ENCODE data around the gene GRIFIN. TPM values are rescaled to one million over a fixed set of nuclear protein-coding genes. Genes with fewer than 3 reads are reported as not detected.

Gene GRIFIN
- total and polyA plus RNA-seq, 9 donors: 0.19 TPM; not detected in 8

GRCh38 chr7:2444476-2444875 lies 31.7 kb downstream of the GRIFIN start:
- 33% methylated on average over 1 of the region's 3 CpGs for WGBS (ENCODE audit: insufficient coverage)
- no peak overlapping the region for H3K27ac ChIP-seq (ENCODE audit: low read length)
- peak; percentile 58 for DNase-seq
- no peaks in the 10 kb centered on the region for H3K9me3 ChIP-seq (replicated peaks; ENCODE audit: control insufficient read depth, low read depth, low read length)
- no peak overlapping the region for H3K4me3 ChIP-seq (ENCODE audit: low read length)
- H3K36me3 ChIP-seq (ENCODE audit: control insufficient read depth, insufficient read depth, low read length): no peaks in the 10 kb centered on the region
- H3K27me3 ChIP-seq (ENCODE audit: control insufficient read depth, insufficient read depth, low read length): no peaks in the 10 kb centered on the region
- H3K4me1 ChIP-seq (ENCODE audit: control insufficient read depth, insufficient read depth, low read length): peaks cover 11% of the 10 kb centered on the region

GRCh38 chr7:2443491-2443890 lies 32.7 kb downstream of the GRIFIN start:
- no peaks in the 10 kb centered on the region for H3K27me3 ChIP-seq (ENCODE audit: control insufficient read depth, insufficient read depth, low read length)
- H3K4me3 ChIP-seq (ENCODE audit: low read length): no peak overlapping the region
- H3K4me1 ChIP-seq (ENCODE audit: control insufficient read depth, insufficient read depth, low read length): peaks cover 11% of the 10 kb centered on the region
- no peak overlapping the region for H3K27ac ChIP-seq (ENCODE audit: low read length)
- WGBS (ENCODE audit: insufficient coverage): 82% methylated on average over 7 of the region's 9 CpGs
- DNase-seq: no peak
- H3K36me3 ChIP-seq (ENCODE audit: control insufficient read depth, insufficient read depth, low read length): peaks cover under 1% of the 10 kb centered on the region
- H3K9me3 ChIP-seq (replicated peaks; ENCODE audit: control insufficient read depth, low read depth, low read length): no peaks in the 10 kb centered on the region

- no peaks in the 10 kb centered on the region for H3K27me3 ChIP-seq (ENCODE audit: control insufficient read depth, insufficient read depth, low read length)
- H3K9me3 ChIP-seq (replicated peaks; ENCODE audit: control insufficient read depth, low read depth, low read length): no peaks in the 10 kb centered on the region
- 98% methylated on average over 4 of the region's 5 CpGs for WGBS (ENCODE audit: insufficient coverage)
- no peak overlapping the region for H3K4me3 ChIP-seq (ENCODE audit: low read length)
- H3K36me3 ChIP-seq (ENCODE audit: control insufficient read depth, insufficient read depth, low read length): peaks cover 14% of the 10 kb centered on the region
- no peak for DNase-seq
- peaks cover 11% of the 10 kb centered on the region for H3K4me1 ChIP-seq (ENCODE audit: control insufficient read depth, insufficient read depth, low read length)
- no peak overlapping the region for H3K27ac ChIP-seq (ENCODE audit: low read length)
Observed at GRCh38 chr7:2441430-2442058, 34.7 kb downstream of the GRIFIN start.

- H3K27me3 ChIP-seq (ENCODE audit: control insufficient read depth, insufficient read depth, low read length): no peaks in the 10 kb centered on the region
- no peak overlapping the region for H3K27ac ChIP-seq (ENCODE audit: low read length)
- 57% methylated on average over 17 of the region's 21 CpGs for WGBS (ENCODE audit: insufficient coverage)
- H3K4me1 ChIP-seq (ENCODE audit: control insufficient read depth, insufficient read depth, low read length): peaks cover 11% of the 10 kb centered on the region
- H3K4me3 ChIP-seq (ENCODE audit: low read length): no peak overlapping the region
- peaks cover 21% of the 10 kb centered on the region for H3K36me3 ChIP-seq (ENCODE audit: control insufficient read depth, insufficient read depth, low read length)
- H3K9me3 ChIP-seq (replicated peaks; ENCODE audit: control insufficient read depth, low read depth, low read length): no peaks in the 10 kb centered on the region
- no peak for DNase-seq
Observed at GRCh38 chr7:2440608-2441245, 35.5 kb downstream of the GRIFIN start.

GRCh38 chr7:2438775-2439174 lies 37.4 kb downstream of the GRIFIN start:
- no peak overlapping the region for H3K27ac ChIP-seq (ENCODE audit: low read length)
- 78% methylated on average over 13 of the region's 13 CpGs for WGBS (ENCODE audit: insufficient coverage)
- no peak overlapping the region for H3K4me3 ChIP-seq (ENCODE audit: low read length)
- no peak for DNase-seq
- no peaks in the 10 kb centered on the region for H3K27me3 ChIP-seq (ENCODE audit: control insufficient read depth, insufficient read depth, low read length)
- no peaks in the 10 kb centered on the region for H3K9me3 ChIP-seq (replicated peaks; ENCODE audit: control insufficient read depth, low read depth, low read length)
- H3K4me1 ChIP-seq (ENCODE audit: control insufficient read depth, insufficient read depth, low read length): peaks cover 11% of the 10 kb centered on the region
- peaks cover 37% of the 10 kb centered on the region for H3K36me3 ChIP-seq (ENCODE audit: control insufficient read depth, insufficient read depth, low read length)

GRCh38 chr7:2438186-2438585 lies 38.0 kb downstream of the GRIFIN start:
- WGBS (ENCODE audit: insufficient coverage): 84% methylated on average over 7 of the region's 7 CpGs
- H3K4me3 ChIP-seq (ENCODE audit: low read length): no peak overlapping the region
- no peak for DNase-seq
- H3K27me3 ChIP-seq (ENCODE audit: control insufficient read depth, insufficient read depth, low read length): no peaks in the 10 kb centered on the region
- H3K9me3 ChIP-seq (replicated peaks; ENCODE audit: control insufficient read depth, low read depth, low read length): no peaks in the 10 kb centered on the region
- no peak overlapping the region for H3K27ac ChIP-seq (ENCODE audit: low read length)
- H3K36me3 ChIP-seq (ENCODE audit: control insufficient read depth, insufficient read depth, low read length): peaks cover 43% of the 10 kb centered on the region
- H3K4me1 ChIP-seq (ENCODE audit: control insufficient read depth, insufficient read depth, low read length): peaks cover 11% of the 10 kb centered on the region

GRCh38 chr7:2437537-2438148 lies 38.6 kb downstream of the GRIFIN start:
- DNase-seq: no peak
- Histone ChIP-seq H3K4me1 (ENCODE audit: control insufficient read depth, insufficient read depth, low read length) (peaks cover 11% of the 10 kb centered on the region), H3K36me3 (ENCODE audit: control insufficient read depth, insufficient read depth, low read length) (peaks cover 49% of the 10 kb centered on the region), H3K27ac (ENCODE audit: low read length) (no peak overlapping the region), H3K9me3 (replicated peaks; ENCODE audit: control insufficient read depth, low read depth, low read length) (no peaks in the 10 kb centered on the region), H3K4me3 (ENCODE audit: low read length) (no peak overlapping the region), H3K27me3 (ENCODE audit: control insufficient read depth, insufficient read depth, low read length) (no peaks in the 10 kb centered on the region)
- 84% methylated on average over 7 of the region's 16 CpGs for whole genome bisulfite sequencing (ENCODE audit: insufficient coverage)

- Histone ChIP-seq H3K36me3 (ENCODE audit: control insufficient read depth, insufficient read depth, low read length) (peaks cover 53% of the 10 kb centered on the region), H3K9me3 (replicated peaks; ENCODE audit: control insufficient read depth, low read depth, low read length) (no peaks in the 10 kb centered on the region), H3K27ac (ENCODE audit: low read length) (no peak overlapping the region), H3K27me3 (ENCODE audit: control insufficient read depth, insufficient read depth, low read length) (no peaks in the 10 kb centered on the region), H3K4me1 (ENCODE audit: control insufficient read depth, insufficient read depth, low read length) (peaks cover 11% of the 10 kb centered on the region), H3K4me3 (ENCODE audit: low read length) (no peak overlapping the region)
- DNase-seq: no peak
- WGBS (ENCODE audit: insufficient coverage): 81% methylated on average over 5 of the region's 9 CpGs
Observed at GRCh38 chr7:2437136-2437535, 39.1 kb downstream of the GRIFIN start.

GRCh38 chr7:2436341-2437104 lies 39.7 kb downstream of the GRIFIN start:
- WGBS (ENCODE audit: insufficient coverage): 77% methylated on average over 22 of the region's 25 CpGs
- Histone ChIP-seq H3K4me3 (ENCODE audit: low read length) (no peak overlapping the region), H3K27ac (ENCODE audit: low read length) (no peak overlapping the region), H3K4me1 (ENCODE audit: control insufficient read depth, insufficient read depth, low read length) (peaks cover 11% of the 10 kb centered on the region), H3K9me3 (replicated peaks; ENCODE audit: control insufficient read depth, low read depth, low read length) (peaks cover 1% of the 10 kb centered on the region), H3K36me3 (ENCODE audit: control insufficient read depth, insufficient read depth, low read length) (peaks cover 53% of the 10 kb centered on the region), H3K27me3 (ENCODE audit: control insufficient read depth, insufficient read depth, low read length) (no peaks in the 10 kb centered on the region)
- DNase-seq: no peak

GRCh38 chr7:2435146-2435545 lies 41.1 kb downstream of the GRIFIN start:
- Histone ChIP-seq H3K36me3 (ENCODE audit: control insufficient read depth, insufficient read depth, low read length) (peaks cover 53% of the 10 kb centered on the region), H3K27ac (ENCODE audit: low read length) (no peak overlapping the region), H3K4me3 (ENCODE audit: low read length) (no peak overlapping the region), H3K4me1 (ENCODE audit: control insufficient read depth, insufficient read depth, low read length) (peaks cover 2% of the 10 kb centered on the region), H3K9me3 (replicated peaks; ENCODE audit: control insufficient read depth, low read depth, low read length) (peaks cover 11% of the 10 kb centered on the region), H3K27me3 (ENCODE audit: control insufficient read depth, insufficient read depth, low read length) (no peaks in the 10 kb centered on the region)
- 86% methylated on average over 5 of the region's 5 CpGs for WGBS (ENCODE audit: insufficient coverage)
- DNase-seq: no peak

Data from muscle of leg (tissue), 11 donors.